Esophagus muscularis mucosa (tissue), 4 donors: Measurements from ENCODE around the gene SGF29.

Experiments used
- EP300 ChIP-seq: sonication (generic); formaldehyde crosslinking; IDR thresholded peaks from one replicate; pipeline ENCODE4 v1.6.1; 2017; ENCODE audit warnings: antibody characterized with exemption
- POLR2A ChIP-seq: fragments of 450-650 bp; IDR thresholded peaks from one replicate; pipeline ENCODE4 v1.6.1; 2017; ENCODE audit warnings: antibody characterized with exemption, moderate library complexity, mild to moderate bottlenecking, low read depth
- POLR2AphosphoS5 ChIP-seq, 2 donors: sonication (generic); formaldehyde crosslinking; IDR thresholded peaks; one replicate each; pipeline ENCODE4 v1.6.1; 2017; ENCODE audit warnings: antibody characterized with exemption in 2 of 2
- TF ChIP-seq, protein P1 (sequence below), 3 experiments: fragments of 200-600 bp in 2 of 3; fragments of 450-650 bp in 1 of 3; sonication (generic) in 2 of 3; IDR thresholded peaks; one replicate each; pipeline ENCODE4 v1.5.1; 2017 to 2019; ENCODE audit warnings: antibody characterized with exemption in 3 of 3, mild to moderate bottlenecking in 2 of 3, moderate library complexity in 1 of 3

DNA sequence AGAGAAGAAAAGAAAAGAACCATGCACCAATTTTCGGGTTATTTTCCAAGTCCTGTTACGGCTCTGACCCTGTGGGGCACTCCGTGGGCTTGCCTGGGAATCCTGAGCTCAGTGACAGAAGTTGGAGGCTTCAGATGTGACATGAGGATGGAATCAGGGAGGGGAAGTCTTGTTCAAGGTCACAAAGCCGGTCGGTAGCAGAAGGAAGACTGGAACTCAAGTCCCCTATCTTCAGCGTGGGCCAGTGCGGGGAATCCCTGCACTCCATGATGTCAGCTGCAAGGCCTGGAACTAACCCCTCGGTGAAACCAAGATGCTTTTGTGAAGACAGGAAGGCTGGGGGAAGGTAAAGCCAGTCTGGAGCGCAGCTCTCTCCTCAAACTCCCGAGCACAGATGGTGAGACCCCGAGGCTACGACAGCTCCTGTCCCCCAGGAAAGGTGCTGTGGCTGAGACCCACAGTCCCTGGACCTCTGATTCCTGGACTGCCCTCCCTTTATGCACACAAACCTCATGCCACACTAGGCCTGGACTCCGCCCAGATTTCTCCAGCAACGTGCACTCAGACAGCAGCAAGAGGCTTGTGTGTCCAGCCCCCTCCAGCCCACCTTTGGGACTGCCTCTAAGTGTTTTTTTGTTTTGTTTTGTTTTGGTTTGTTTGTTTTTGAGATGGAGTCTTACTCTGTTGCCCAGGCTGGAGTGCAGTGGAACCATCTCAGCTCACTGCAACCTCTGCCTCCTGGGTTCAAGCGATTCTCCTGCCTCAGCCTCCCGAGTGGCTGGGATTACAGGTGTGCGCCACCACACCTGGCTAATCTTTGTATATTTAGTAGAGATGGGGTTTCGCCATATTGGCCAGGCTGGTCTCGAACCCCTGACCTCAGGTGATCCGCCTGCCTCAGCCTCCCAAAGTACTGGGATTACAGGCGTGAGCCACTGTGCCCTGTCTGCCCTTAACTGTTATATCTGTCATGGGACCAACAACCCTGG is 41.6 kb upstream of the SGF29 start:
- TF ChIP-seq EP300 (no peak), POLR2A (no peak), POLR2AphosphoS5 (IDR thresholded peaks at IDR 0.05) (no peak)
- TF ChIP-seq, protein P1, sequence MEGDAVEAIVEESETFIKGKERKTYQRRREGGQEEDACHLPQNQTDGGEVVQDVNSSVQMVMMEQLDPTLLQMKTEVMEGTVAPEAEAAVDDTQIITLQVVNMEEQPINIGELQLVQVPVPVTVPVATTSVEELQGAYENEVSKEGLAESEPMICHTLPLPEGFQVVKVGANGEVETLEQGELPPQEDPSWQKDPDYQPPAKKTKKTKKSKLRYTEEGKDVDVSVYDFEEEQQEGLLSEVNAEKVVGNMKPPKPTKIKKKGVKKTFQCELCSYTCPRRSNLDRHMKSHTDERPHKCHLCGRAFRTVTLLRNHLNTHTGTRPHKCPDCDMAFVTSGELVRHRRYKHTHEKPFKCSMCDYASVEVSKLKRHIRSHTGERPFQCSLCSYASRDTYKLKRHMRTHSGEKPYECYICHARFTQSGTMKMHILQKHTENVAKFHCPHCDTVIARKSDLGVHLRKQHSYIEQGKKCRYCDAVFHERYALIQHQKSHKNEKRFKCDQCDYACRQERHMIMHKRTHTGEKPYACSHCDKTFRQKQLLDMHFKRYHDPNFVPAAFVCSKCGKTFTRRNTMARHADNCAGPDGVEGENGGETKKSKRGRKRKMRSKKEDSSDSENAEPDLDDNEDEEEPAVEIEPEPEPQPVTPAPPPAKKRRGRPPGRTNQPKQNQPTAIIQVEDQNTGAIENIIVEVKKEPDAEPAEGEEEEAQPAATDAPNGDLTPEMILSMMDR (IDR thresholded peaks at IDR 0.05) = no peak
